GM18508 (cell line): ENCODE measurements around the gene DAND5.

Experiments
- ATAC-seq: cut with Tn5 transposase; IDR thresholded peaks from one replicate; pipeline ENCODE4 v1.9.1; 2021; ENCODE audit warnings: moderate number of reproducible peaks; ENCODE audit not compliant: insufficient read depth, unreplicated experiment

DAND5 gene

GRCh38 chr19:13007292-13008045 lies 38.1 kb downstream of the DAND5 start:
- ATAC-seq: no peak

GRCh38 chr19:13008926-13009787 lies 39.8 kb downstream of the DAND5 start:
- ATAC-seq: no peak

GRCh38 chr19:13010038-13010991 lies 40.9 kb downstream of the DAND5 start:
- no peak for ATAC-seq

GRCh38 chr19:13010992-13011652 lies 41.7 kb downstream of the DAND5 start:
- ATAC-seq: no peak

GRCh38 chr19:13011653-13012389 lies 42.4 kb downstream of the DAND5 start:
- ATAC-seq: no peak

GRCh38 chr19:13012390-13012689 lies 43.0 kb downstream of the DAND5 start:
- no peak for ATAC-seq

GRCh38 chr19:13012690-13013608 lies 43.6 kb downstream of the DAND5 start:
- no peak for ATAC-seq

- no peak for ATAC-seq
These were observed 44.3 kb downstream of the DAND5 start for GRCh38 chr19:13013649-13014048.

GRCh38 chr19:13014101-13014920 lies 44.9 kb downstream of the DAND5 start:
- ATAC-seq: no peak

- ATAC-seq: no peak
These were observed 45.5 kb downstream of the DAND5 start for GRCh38 chr19:13014921-13015280.

GRCh38 chr19:13015361-13016223 lies 46.2 kb downstream of the DAND5 start:
- no peak for ATAC-seq

- ATAC-seq: no peak
These were observed 46.9 kb downstream of the DAND5 start for GRCh38 chr19:13016245-13016627.

- no peak for ATAC-seq
These were observed 47.4 kb downstream of the DAND5 start for GRCh38 chr19:13016628-13017305.

- ATAC-seq: no peak
These were observed 48.1 kb downstream of the DAND5 start for GRCh38 chr19:13017306-13018034.

- ATAC-seq: no peak
These were observed 48.9 kb downstream of the DAND5 start for GRCh38 chr19:13018035-13018914.
